Cardiac fibroblast (primary cell): Measurements from ENCODE around the gene ESPNL.

Experiments
- DNase-seq, 2 donors: peaks; one replicate each; pipeline versions ENCODE4 v3.0.0 to v3.0.0-alpha.2; 2010; ENCODE audit warnings: low read depth in 2 of 2
- H3K4me3 ChIP-seq, 2 donors: replicated peaks in 1 of 2; 1 replicate in 1 of 2; 2 replicates in 1 of 2; pipeline ENCODE4 v1.5.1; 2011; ENCODE audit warnings: low read depth in 2 of 2, low read length in 2 of 2, mild to moderate bottlenecking in 2 of 2, moderate library complexity in 1 of 2
- CTCF ChIP-seq: IDR thresholded peaks from one replicate; pipeline ENCODE4 v1.5.1; 2011; ENCODE audit warnings: low read depth, mild to moderate bottlenecking, low read length, inconsistent platforms

The ESPNL gene

GRCh38 chr2:238148981-238149380 lies 48.8 kb downstream of the ESPNL start:
- no peak for DNase-seq
- TF ChIP-seq CTCF, result no peak
- H3K4me3 ChIP-seq, result no peak overlapping the region

GRCh38 chr2:238149841-238150572 lies 49.9 kb downstream of the ESPNL start:
- no peak overlapping the region for H3K4me3 ChIP-seq
- TF ChIP-seq CTCF, result no peak
- no peak for DNase-seq

GRCh38 chr2:238150686-238151085 lies 50.5 kb downstream of the ESPNL start:
- no peak for TF ChIP-seq CTCF
- no peak overlapping the region for H3K4me3 ChIP-seq
- no peak for DNase-seq

- no peak for DNase-seq
- TF ChIP-seq CTCF, result no peak
- no peak overlapping the region for H3K4me3 ChIP-seq
Measured at GRCh38 chr2:238151205-238151604, 51.1 kb downstream of the ESPNL start.

GRCh38 chr2:238151628-238152235 lies 51.6 kb downstream of the ESPNL start:
- no peak for TF ChIP-seq CTCF
- no peak for DNase-seq
- H3K4me3 ChIP-seq, result no peak overlapping the region

- TF ChIP-seq CTCF, result no peak
- no peak for DNase-seq
- no peak overlapping the region for H3K4me3 ChIP-seq
Measured at GRCh38 chr2:238152771-238153688, 52.9 kb downstream of the ESPNL start.
